ENCODE measurements around the gene CUTC.

Gene CUTC

GRCh38 chr10:99799613-99800012, 67.6 kb downstream of the CUTC start:
- no peak overlapping the region for H3K4me3 ChIP-seq (ENCODE audit: low read depth, low read length)
- TF ChIP-seq, protein P1, sequence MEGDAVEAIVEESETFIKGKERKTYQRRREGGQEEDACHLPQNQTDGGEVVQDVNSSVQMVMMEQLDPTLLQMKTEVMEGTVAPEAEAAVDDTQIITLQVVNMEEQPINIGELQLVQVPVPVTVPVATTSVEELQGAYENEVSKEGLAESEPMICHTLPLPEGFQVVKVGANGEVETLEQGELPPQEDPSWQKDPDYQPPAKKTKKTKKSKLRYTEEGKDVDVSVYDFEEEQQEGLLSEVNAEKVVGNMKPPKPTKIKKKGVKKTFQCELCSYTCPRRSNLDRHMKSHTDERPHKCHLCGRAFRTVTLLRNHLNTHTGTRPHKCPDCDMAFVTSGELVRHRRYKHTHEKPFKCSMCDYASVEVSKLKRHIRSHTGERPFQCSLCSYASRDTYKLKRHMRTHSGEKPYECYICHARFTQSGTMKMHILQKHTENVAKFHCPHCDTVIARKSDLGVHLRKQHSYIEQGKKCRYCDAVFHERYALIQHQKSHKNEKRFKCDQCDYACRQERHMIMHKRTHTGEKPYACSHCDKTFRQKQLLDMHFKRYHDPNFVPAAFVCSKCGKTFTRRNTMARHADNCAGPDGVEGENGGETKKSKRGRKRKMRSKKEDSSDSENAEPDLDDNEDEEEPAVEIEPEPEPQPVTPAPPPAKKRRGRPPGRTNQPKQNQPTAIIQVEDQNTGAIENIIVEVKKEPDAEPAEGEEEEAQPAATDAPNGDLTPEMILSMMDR (IDR thresholded peaks at IDR 0.05; ENCODE audit: borderline replicate concordance, insufficient read depth, low read depth, low read length) = no peak

- TF ChIP-seq, protein P1 (IDR thresholded peaks at IDR 0.05; ENCODE audit: borderline replicate concordance, insufficient read depth, low read depth, low read length) = no peak
- H3K4me3 ChIP-seq (ENCODE audit: low read depth, low read length) = no peak overlapping the region
Measured at GRCh38 chr10:99804471-99804870, 72.4 kb downstream of the CUTC start.

DNA sequence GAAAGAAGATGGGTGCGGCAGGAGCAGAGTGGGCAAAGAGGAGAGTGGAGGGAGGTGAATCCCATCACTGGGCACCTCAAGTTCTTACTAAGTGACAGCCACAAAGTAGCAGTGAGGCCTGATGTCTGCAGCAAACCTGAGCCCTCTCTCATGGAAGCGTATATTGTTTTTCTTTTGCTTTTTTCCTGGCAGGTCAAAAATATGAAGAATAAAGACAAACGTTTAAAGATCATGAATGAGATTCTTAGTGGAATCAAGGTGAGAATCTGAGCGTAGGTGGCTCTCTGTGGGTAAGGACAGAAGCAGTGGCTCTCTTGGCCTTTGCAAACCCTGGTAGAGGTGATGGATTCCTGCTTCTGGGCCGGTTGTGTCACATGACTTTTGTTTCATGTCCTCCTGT, 73.2 kb downstream of the CUTC start:
- no peak overlapping the region for H3K4me3 ChIP-seq (ENCODE audit: low read depth, low read length)
- TF ChIP-seq, protein P1 (IDR thresholded peaks at IDR 0.05; ENCODE audit: borderline replicate concordance, insufficient read depth, low read depth, low read length) = no peak

Data from GM12875 (cell line).